Gastroesophageal sphincter (tissue), 3 donors: ENCODE measurements around the gene COG3.
"Not testable (repeated sequence)": the region's sequence is repeated elsewhere in the genome, so short reads cannot be mapped to it uniquely, and the experiment has no call there.

Source experiments
- POLR2A ChIP-seq, 2 donors: fragments of 450-650 bp; IDR thresholded peaks; one replicate each; pipeline ENCODE4 v1.6.1; 2017; ENCODE audit warnings: antibody characterized with exemption in 2 of 2, mild to moderate bottlenecking in 2 of 2, moderate library complexity in 1 of 2
- POLR2AphosphoS5 ChIP-seq: sonication (generic); formaldehyde crosslinking; IDR thresholded peaks from one replicate; pipeline ENCODE4 v1.6.1; 2017; ENCODE audit warnings: antibody characterized with exemption
- TF ChIP-seq, protein P1 (sequence below), 4 experiments: fragments of 200-600 bp in 2 of 4; fragments of 450-650 bp in 2 of 4; sonication (generic) in 1 of 4; IDR thresholded peaks; one replicate each; pipeline ENCODE4 v1.5.1; 2017 to 2019; ENCODE audit warnings: antibody characterized with exemption in 4 of 4, mild to moderate bottlenecking in 2 of 4, moderate library complexity in 2 of 4

DNA sequence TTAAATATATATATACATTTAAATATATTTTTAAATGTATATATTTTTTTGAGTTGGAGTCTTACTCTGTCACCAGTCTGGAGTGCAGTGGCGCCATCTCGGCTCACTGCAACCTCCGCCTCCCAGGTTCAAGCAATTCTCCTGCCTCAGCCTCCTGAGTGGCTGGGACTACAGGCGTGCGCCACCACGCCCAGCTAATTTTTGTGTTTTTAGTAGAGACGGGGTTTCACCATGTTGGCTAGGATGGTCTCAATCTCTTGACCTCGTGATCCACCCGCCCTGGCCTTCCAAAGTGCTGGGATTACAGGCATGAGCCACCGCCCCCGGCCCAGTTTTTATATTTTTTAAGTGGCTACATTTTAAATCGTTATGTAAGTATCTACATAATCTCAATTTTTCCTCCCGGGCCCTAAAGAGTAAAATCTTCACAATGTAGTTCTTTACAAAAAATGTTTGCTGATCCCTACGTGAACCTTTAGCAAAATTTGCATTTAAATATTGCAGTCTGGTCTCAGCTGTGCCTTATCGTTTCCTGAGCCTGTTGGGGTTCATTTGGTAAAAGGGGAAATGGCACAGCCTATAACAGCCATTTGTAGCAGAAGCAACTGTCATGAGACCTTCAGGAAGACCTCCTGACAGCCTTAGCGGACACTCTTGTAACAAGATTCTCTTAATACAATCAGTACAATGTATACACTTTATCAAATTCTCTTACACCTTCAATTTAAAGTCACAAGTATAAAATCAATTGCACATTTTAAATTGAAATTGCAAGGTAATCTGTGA, 38.5 kb upstream of the COG3 start:
- TF ChIP-seq, protein P1, sequence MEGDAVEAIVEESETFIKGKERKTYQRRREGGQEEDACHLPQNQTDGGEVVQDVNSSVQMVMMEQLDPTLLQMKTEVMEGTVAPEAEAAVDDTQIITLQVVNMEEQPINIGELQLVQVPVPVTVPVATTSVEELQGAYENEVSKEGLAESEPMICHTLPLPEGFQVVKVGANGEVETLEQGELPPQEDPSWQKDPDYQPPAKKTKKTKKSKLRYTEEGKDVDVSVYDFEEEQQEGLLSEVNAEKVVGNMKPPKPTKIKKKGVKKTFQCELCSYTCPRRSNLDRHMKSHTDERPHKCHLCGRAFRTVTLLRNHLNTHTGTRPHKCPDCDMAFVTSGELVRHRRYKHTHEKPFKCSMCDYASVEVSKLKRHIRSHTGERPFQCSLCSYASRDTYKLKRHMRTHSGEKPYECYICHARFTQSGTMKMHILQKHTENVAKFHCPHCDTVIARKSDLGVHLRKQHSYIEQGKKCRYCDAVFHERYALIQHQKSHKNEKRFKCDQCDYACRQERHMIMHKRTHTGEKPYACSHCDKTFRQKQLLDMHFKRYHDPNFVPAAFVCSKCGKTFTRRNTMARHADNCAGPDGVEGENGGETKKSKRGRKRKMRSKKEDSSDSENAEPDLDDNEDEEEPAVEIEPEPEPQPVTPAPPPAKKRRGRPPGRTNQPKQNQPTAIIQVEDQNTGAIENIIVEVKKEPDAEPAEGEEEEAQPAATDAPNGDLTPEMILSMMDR (IDR thresholded peaks at IDR 0.05) = not testable (repeated sequence)
- TF ChIP-seq POLR2A (IDR thresholded peaks at IDR 0.05); POLR2AphosphoS5: not testable (repeated sequence)
